Kidney (tissue), 11 donors: ENCODE measurements around the gene POM121C. TPM values are rescaled to one million over a fixed set of nuclear protein-coding genes. Genes with fewer than 3 reads are reported as not detected.
"Not testable (repeated sequence)": the region's sequence is repeated elsewhere in the genome, so short reads cannot be mapped to it uniquely, and the experiment has no call there.

Experiments used
- DNase-seq, 5 donors: peaks; one replicate each; pipeline ENCODE4 v3.0.0-alpha.2; 2013 to 2020
- FAIRE-seq: peaks from 2 replicates; lab custom pipeline; 2012; peaks lifted over from hg19 to GRCh38; lab: Jason Lieb, UNC
- H3K27ac ChIP-seq, 2 donors: one replicate each; pipeline ENCODE4 v1.7.0; 2013; ENCODE audit warnings: low read depth in 2 of 2, low read length in 2 of 2, inconsistent platforms in 1 of 2
- H3K27me3 ChIP-seq: one replicate; pipeline ENCODE4 v1.7.1; 2013; ENCODE audit warnings: low read length, inconsistent platforms; ENCODE audit not compliant: control insufficient read depth, insufficient read depth
- H3K36me3 ChIP-seq, 3 donors: one replicate each; pipeline versions ENCODE4 v1.7.0 to v1.7.1; 2013; ENCODE audit warnings: low read length in 3 of 3, control low read depth in 1 of 3, inconsistent platforms in 1 of 3; ENCODE audit not compliant: insufficient read depth in 3 of 3, control insufficient read depth in 2 of 3
- H3K4me1 ChIP-seq, 3 donors: one replicate each; pipeline versions ENCODE4 v1.7.0 to v1.7.1; 2013; ENCODE audit warnings: low read length in 3 of 3, inconsistent platforms in 1 of 3, low read depth in 1 of 3; ENCODE audit not compliant: control insufficient read depth in 2 of 3, insufficient read depth in 2 of 3
- H3K4me3 ChIP-seq, 3 donors: one replicate each; pipeline versions ENCODE4 v1.7.0 to v1.8.1; 2013; ENCODE audit warnings: low read length in 3 of 3, control low read depth in 1 of 3, inconsistent platforms in 1 of 3
- H3K9ac ChIP-seq, 3 donors: one replicate each; pipeline versions ENCODE4 v1.7.0 to v1.7.1; 2013; ENCODE audit warnings: low read length in 3 of 3, control low read depth in 1 of 3, inconsistent platforms in 1 of 3
- H3K9me3 ChIP-seq, 3 donors: one replicate each; pipeline versions ENCODE4 v1.7.0 to v1.7.1; 2013; ENCODE audit warnings: low read length in 3 of 3, control low read depth in 1 of 3, inconsistent platforms in 1 of 3; ENCODE audit not compliant: control insufficient read depth in 2 of 3, insufficient read depth in 1 of 3
- intact Hi-C: fragments of 100-400 bp; cut with DNase I; formaldehyde crosslinking; loops from one replicate; pipeline ENCODE4 v1.11.1; 2022
- polyA plus RNA-seq: library from polyadenylated mRNA; stranded (reverse); fragments of 350-450 nt; fragmentation: Illumina TruSeq; extraction: RNeasy Lipid Tissue Mini Kit (QIAGEN cat#74804); gene quantifications from one replicate; pipeline ENCODE4 v1.2.3, GENCODE V29; 2014; ENCODE audit warnings: low read depth, low replicate concordance; ENCODE audit not compliant: insufficient read depth
- total RNA-seq: library from RNA; stranded (reverse); fragmentation: NEBNext Ultra II Directional; extraction: Animal tissue kit (Norgen Biotek cat#: 25700); gene quantifications from one replicate; pipeline ENCODE4 v1.2.1, GENCODE V29; 2021
- donor health status: control.
- donor health status: control.
- donor health status: DM: yes; HTN: yes; CAD: no.
- donor health status: Normal renal cell carcinoma (clear cell type).

Gene POM121C
- total and polyA plus RNA-seq, 2 donors from 2014 or later, result 8.6 to 47.2 TPM

GRCh38 chr7:75393194-75393593 is 92.9 kb downstream of the POM121C start:
- H3K9me3 ChIP-seq, FAIRE-seq, H3K36me3 ChIP-seq, intact Hi-C loops, H3K9ac ChIP-seq, H3K4me3 ChIP-seq, H3K27me3 ChIP-seq, H3K4me1 ChIP-seq, DNase-seq, H3K27ac ChIP-seq: not testable (repeated sequence)

GRCh38 chr7:75374519-75375317 is 111.4 kb downstream of the POM121C start:
- H3K4me1 ChIP-seq, DNase-seq, H3K27me3 ChIP-seq, H3K4me3 ChIP-seq, H3K9me3 ChIP-seq, H3K9ac ChIP-seq, FAIRE-seq, H3K36me3 ChIP-seq, intact Hi-C loops, H3K27ac ChIP-seq: not testable (repeated sequence)

GRCh38 chr7:75374144-75374518 is 112.0 kb downstream of the POM121C start:
- H3K4me1 ChIP-seq, H3K9me3 ChIP-seq, H3K36me3 ChIP-seq, H3K9ac ChIP-seq, DNase-seq, H3K27ac ChIP-seq, H3K4me3 ChIP-seq, intact Hi-C loops, H3K27me3 ChIP-seq, FAIRE-seq: not testable (repeated sequence)

- H3K36me3 ChIP-seq, H3K4me1 ChIP-seq, H3K4me3 ChIP-seq, H3K9ac ChIP-seq, H3K27ac ChIP-seq, H3K9me3 ChIP-seq, DNase-seq, H3K27me3 ChIP-seq, intact Hi-C loops, FAIRE-seq: not testable (repeated sequence)
Measured at GRCh38 chr7:75367313-75367712, 118.8 kb downstream of the POM121C start.

Other genes starting within 250 kb of the POM121C start
- gene TRIM73, start 90.7 kb downstream of the POM121C start, total RNA-seq, result 4.3 TPM
- 3.8 TPM for gene TRIM73, start 90.7 kb downstream of the POM121C start, polyA plus RNA-seq
- gene SPDYE5, start 6.0 kb upstream of the POM121C start, total RNA-seq, result not detected
- not detected for gene SPDYE5, start 6.0 kb upstream of the POM121C start, polyA plus RNA-seq